ENCODE measurements around the gene PREB.

The PREB gene, protein sequence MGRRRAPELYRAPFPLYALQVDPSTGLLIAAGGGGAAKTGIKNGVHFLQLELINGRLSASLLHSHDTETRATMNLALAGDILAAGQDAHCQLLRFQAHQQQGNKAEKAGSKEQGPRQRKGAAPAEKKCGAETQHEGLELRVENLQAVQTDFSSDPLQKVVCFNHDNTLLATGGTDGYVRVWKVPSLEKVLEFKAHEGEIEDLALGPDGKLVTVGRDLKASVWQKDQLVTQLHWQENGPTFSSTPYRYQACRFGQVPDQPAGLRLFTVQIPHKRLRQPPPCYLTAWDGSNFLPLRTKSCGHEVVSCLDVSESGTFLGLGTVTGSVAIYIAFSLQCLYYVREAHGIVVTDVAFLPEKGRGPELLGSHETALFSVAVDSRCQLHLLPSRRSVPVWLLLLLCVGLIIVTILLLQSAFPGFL

DNA sequence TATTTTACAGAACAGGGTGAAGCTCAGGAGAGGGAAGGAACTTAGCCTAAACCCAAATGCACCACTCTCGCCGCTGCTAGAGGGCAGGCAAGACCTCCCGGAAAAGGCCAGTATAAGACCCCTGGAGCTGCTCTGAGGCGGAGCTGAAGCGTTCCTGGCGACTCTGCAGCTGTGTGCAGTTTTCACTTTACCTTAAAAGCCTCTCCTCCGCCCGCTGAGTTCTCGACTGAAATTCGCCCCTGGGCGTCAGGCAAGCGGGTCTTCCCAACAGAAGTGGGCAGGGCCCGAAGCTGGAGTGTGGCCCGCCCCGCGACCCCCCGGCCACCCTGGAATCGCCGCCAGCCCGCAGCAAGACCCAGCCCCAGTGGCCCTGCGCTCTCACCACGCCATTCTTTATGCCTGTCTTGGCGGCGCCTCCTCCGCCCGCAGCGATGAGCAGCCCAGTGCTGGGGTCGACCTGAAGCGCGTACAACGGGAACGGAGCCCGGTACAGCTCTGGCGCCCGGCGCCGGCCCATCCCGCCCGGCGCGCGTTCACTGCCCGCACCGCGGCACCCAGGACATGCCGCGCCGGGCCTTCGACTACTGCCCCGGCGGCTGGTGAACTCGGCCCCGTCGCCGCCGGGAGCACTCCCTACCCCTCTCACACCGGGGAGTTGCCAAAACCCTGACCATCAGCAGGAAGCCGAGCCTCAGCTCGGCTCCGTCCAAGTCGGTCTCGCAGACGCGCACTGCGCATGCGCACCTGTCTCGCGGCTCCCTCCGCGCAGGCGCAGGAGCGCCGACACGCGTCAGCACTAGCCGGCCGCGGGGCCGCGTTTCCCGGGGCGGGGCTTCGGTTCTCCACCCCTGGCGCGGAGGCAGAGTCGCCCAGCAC lies at the start of gene PREB:
Gene PREB (minus strand): TSS at position 732 of the 876 bp plus-strand sequence. CDS start 215 bp downstream, at position 517.
- peak; percentile 93 to 97 for DNase-seq (ENCODE audit: low read depth in 2 of 2)
- peak within 1 kb of the TSS; percentile 68 to 93 for H3K4me3 ChIP-seq (replicated peaks in 1 of 2; ENCODE audit: low read depth in 2 of 2, low read length in 2 of 2)
- TF ChIP-seq, protein P1, sequence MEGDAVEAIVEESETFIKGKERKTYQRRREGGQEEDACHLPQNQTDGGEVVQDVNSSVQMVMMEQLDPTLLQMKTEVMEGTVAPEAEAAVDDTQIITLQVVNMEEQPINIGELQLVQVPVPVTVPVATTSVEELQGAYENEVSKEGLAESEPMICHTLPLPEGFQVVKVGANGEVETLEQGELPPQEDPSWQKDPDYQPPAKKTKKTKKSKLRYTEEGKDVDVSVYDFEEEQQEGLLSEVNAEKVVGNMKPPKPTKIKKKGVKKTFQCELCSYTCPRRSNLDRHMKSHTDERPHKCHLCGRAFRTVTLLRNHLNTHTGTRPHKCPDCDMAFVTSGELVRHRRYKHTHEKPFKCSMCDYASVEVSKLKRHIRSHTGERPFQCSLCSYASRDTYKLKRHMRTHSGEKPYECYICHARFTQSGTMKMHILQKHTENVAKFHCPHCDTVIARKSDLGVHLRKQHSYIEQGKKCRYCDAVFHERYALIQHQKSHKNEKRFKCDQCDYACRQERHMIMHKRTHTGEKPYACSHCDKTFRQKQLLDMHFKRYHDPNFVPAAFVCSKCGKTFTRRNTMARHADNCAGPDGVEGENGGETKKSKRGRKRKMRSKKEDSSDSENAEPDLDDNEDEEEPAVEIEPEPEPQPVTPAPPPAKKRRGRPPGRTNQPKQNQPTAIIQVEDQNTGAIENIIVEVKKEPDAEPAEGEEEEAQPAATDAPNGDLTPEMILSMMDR (IDR thresholded peaks at IDR 0.05; ENCODE audit: low read depth, low read length), result peak; percentile 36

DNA sequence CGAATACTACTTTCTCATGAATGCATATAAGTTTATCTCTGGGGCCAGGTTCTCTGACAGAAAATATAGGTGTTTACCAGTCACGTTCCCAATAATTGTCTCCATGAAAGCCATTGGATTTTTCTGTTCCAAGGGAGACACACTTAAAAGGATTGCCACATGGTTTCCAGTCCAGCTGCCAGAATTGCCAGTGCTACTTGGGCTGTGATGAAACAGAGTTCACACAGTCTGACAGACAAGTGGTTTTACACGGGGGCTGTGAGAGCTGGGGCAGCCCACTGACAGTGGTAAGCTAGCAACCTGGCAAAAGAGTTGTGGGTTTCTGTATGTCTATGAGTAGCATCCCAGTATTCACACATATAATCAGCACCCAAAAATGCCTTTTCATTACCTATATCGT lies 49.7 kb upstream of the PREB start:
- peak in 1 of 2 donors; percentile 66 for DNase-seq (ENCODE audit: low read depth in 2 of 2)
- TF ChIP-seq, protein P1 (IDR thresholded peaks at IDR 0.05; ENCODE audit: low read depth, low read length), result no peak
- no peak overlapping the region for H3K4me3 ChIP-seq (replicated peaks in 1 of 2; ENCODE audit: low read depth in 2 of 2, low read length in 2 of 2)

DNA sequence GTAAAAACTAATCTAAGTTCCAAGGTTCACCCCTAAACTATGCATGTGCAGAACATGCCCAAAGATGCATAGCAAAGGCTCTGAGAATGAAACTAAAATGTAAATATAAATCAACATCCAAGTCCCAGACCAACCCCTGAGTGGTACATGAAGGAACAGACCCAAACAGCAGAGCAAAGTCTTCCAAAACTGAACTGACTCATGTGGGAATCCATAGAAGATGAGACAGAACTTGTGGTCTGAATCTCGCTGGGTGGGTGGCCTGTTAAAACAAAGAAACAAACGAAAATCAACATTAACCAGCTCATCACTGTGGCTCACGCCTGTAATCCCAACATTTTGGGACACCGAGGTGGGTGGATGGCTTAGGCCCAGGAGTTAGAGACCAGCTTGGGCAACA lies 47.9 kb upstream of the PREB start:
- TF ChIP-seq, protein P1 (IDR thresholded peaks at IDR 0.05; ENCODE audit: low read depth, low read length), result no peak
- peak; percentile 14 to 49 for DNase-seq (ENCODE audit: low read depth in 2 of 2)
- no peak overlapping the region for H3K4me3 ChIP-seq (replicated peaks in 1 of 2; ENCODE audit: low read depth in 2 of 2, low read length in 2 of 2)

DNA sequence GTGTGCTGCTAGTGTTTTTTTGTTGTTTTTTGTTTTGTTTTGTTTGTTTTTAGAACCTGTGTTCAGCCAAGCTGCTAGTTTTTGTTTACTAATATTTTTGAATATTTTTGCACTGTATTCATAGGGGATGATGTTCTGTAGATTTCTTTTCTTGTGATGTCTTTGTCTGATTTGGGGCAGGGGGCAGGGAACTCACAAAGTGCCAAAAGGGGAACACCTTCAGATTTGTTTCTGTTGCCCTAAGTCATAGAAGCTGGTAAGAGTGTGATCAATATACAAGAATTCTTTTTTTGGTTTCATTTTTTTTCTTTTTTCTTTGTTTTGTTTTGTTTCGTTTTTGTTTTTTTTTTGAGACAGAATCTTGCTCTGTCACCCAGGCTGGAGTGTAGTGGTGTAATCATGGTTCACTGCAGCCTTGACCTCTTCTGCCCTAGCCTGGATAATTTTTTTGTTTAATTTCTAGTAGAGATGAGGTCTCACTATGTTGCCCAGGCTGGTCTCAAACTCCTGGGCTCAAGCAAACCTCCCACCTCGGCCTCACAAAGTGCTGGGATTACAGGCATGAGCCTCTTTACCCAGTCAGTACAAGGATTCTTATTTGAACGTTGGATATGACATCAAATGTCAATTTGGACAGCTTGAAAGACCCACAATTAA lies 45.0 kb upstream of the PREB start:
- DNase-seq (ENCODE audit: low read depth in 2 of 2), result no peak
- H3K4me3 ChIP-seq (replicated peaks in 1 of 2; ENCODE audit: low read depth in 2 of 2, low read length in 2 of 2), result no peak overlapping the region
- TF ChIP-seq, protein P1 (IDR thresholded peaks at IDR 0.05; ENCODE audit: low read depth, low read length), result no peak

DNA sequence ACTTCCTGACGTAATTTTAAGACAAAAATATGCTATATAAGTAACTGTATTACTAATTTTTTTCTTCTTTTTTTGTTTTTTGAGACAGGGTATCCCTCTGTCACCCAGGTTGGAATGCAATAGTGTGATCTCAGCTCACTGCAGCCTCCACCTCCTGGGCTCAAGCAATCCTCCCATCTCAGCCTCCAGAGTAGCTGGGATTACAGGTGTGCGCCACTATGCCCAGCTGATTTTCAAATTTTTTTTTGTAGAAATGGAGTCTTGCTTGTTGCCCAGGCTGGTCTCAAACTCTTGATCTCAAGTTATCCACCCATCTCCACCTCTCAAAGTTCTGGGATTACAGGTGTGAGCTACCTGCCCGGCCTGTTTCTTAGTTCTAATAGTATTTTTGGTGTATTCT lies 44.0 kb upstream of the PREB start:
- no peak overlapping the region for H3K4me3 ChIP-seq (replicated peaks in 1 of 2; ENCODE audit: low read depth in 2 of 2, low read length in 2 of 2)
- DNase-seq (ENCODE audit: low read depth in 2 of 2), result no peak
- TF ChIP-seq, protein P1 (IDR thresholded peaks at IDR 0.05; ENCODE audit: low read depth, low read length), result no peak

Measured in cardiac fibroblast (primary cell).